RWPE1 (cell line): Measurements from ENCODE around the gene YWHAB.

ENCODE experiments used
- CTCF ChIA-PET: fragments of 350-600 bp; sonication (Branson Sonifier 250); formaldehyde crosslinking; extraction: SDS; loops from one replicate; lab custom pipeline; 2021; lab: Yijun Ruan, JAX
- POLR2A ChIA-PET: fragments of 400-600 bp; formaldehyde crosslinking; extraction: SDS; loops from one replicate; lab custom pipeline; 2020; ENCODE audit warnings: antibody characterized with exemption; ENCODE audit not compliant: low non-redundant PET; lab: Yijun Ruan, JAX
- DNase-seq: peaks from one replicate; pipeline ENCODE4 v3.0.0; 2012; ENCODE audit warnings: low spot score
- H3K27ac ChIP-seq: fragments of 450-650 bp; 2 replicates; pipeline ENCODE4 v1.5.1; 2017
- CTCF ChIP-seq: fragments of 450-650 bp; conservative IDR thresholded peaks from 2 replicates; pipeline ENCODE4 v1.5.1; 2017; ENCODE audit warnings: low read depth, mild to moderate bottlenecking

YWHAB gene

GRCh38 chr20:44917399-44917798 is 31.9 kb downstream of the YWHAB start:
- CTCF ChIA-PET = interaction anchor here (0.6 kb wide), 2 partner anchors 18 to 607 kb away, joined by 3 read pairs; partner anchors contain the start of gene FITM2

GRCh38 chr20:44918342-44918741 is 32.8 kb downstream of the YWHAB start:
- no peak for DNase-seq
- ChIA-PET POLR2A (no interaction called here), CTCF (interaction anchor here (0.6 to 1.0 kb wide), 3 partner anchors 20 to 125 kb away, joined by 3 to 4 read pairs (median 3); no protein-coding TSS in a partner anchor)
- TF ChIP-seq CTCF = no peak
- no peak overlapping the region for H3K27ac ChIP-seq

More at GRCh38 chr20:44917399-44917798, 31.9 kb downstream of the YWHAB start:
- DNase-seq = no peak
- TF ChIP-seq CTCF = no peak
- H3K27ac ChIP-seq = no peak overlapping the region
- POLR2A ChIA-PET = no interaction called here

DNA sequence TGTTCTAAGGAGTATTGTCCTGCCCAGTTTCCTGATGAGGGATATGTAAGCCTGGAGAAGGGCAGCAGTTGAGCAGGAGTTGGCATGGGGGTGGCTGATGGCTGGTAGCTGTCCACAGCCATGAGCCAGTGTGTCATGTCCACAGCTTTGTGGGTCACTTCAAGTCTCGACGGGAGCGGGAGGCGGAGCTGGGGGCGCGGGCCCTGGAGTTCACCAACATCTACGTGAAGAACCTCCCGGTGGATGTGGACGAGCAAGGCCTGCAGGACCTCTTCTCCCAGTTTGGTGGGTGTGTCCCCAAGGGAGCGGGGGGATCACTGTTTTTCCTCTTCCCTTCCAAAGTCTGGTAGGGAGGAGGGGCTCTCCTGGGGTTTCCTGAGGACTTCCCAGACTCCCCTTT is 33.3 kb downstream of the YWHAB start:
- TF ChIP-seq CTCF = no peak
- ChIA-PET CTCF (interaction anchor here (0.8 to 1.0 kb wide), 2 partner anchors 19 to 125 kb away, joined by 3 read pairs; no protein-coding TSS in a partner anchor), POLR2A (no interaction called here)
- no peak for DNase-seq
- no peak overlapping the region for H3K27ac ChIP-seq

GRCh38 chr20:44921447-44921846 is 35.9 kb downstream of the YWHAB start:
- TF ChIP-seq CTCF = no peak
- ChIA-PET POLR2A (no interaction called here), CTCF (no interaction called here)
- no peak overlapping the region for H3K27ac ChIP-seq
- no peak for DNase-seq

DNA sequence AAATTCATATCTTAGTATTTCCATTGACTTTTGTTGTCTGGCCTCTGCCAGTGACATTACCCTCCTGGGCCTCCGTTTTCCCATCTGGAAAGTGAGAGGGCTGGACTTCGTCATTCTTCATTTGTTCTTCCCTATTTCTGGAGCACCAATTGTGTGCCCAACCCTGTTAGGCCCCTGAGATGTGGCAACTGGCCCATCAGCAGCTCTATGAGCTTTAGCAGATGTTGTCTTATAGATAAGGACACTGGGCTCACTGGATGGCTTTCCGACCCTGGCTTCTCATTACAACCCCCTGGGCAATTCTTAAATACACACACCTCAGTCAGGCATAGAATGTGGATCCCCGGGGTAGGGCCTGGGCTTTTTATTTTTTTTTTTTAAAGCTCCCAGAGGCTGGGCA is 39.0 kb downstream of the YWHAB start:
- no peak for TF ChIP-seq CTCF
- CTCF ChIA-PET = interaction anchor here (1.3 kb wide), 1 partner anchor 512 kb away, joined by 3 read pairs; no protein-coding TSS in a partner anchor
- POLR2A ChIA-PET = interaction anchor here (0.6 to 0.7 kb wide), 3 partner anchors 8 to 32 kb away, joined by 3 to 7 read pairs (median 3); no protein-coding TSS in a partner anchor
- no peak for DNase-seq
- peak overlapping the region; percentile 37 for H3K27ac ChIP-seq

DNA sequence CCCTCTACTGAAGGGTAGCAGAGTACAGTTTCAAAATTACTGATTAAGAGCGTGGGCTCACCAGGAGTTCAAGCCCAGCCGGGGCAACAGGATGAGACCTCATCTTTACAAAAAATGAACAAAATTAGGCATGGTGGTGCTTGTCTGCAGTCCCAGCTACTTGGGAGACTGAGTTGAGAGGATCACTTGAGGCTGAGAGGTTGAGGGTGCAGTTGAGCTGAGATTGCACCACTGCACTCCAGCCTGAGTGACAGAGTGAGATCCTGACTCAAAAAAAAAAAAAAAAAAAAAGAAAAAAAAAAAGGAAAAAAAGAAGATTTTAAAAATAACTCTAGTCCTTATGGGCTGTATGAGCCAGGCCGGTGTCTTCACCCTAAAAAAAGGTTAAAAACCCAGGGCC is 43.1 kb downstream of the YWHAB start:
- POLR2A ChIA-PET = no interaction called here
- CTCF ChIA-PET = no interaction called here
- H3K27ac ChIP-seq = no peak overlapping the region
- DNase-seq = no peak
- TF ChIP-seq CTCF = no peak
